AG04449 (cell line): Measurements from ENCODE around the gene SLCO2B1.

Source experiments
- CTCF ChIA-PET: fragments of 350-600 bp; formaldehyde crosslinking; extraction: SDS; loops from one replicate; lab custom pipeline; 2021; ENCODE audit warnings: antibody characterized with exemption; lab: Yijun Ruan, JAX
- POLR2A ChIA-PET: fragments of 400-600, 350-600 bp; formaldehyde crosslinking; extraction: SDS; loops from one replicate; lab custom pipeline; 2020; ENCODE audit warnings: antibody characterized with exemption, inconsistent platforms; lab: Yijun Ruan, JAX
- DNase-seq: peaks from one replicate; pipeline ENCODE4 v3.0.0-alpha.2; 2010; ENCODE audit warnings: low read depth, low spot score
- H3K4me3 ChIP-seq: 2 replicates; pipeline ENCODE4 v1.5.1; 2011; ENCODE audit warnings: low read depth, mild to moderate bottlenecking, control low read depth, low read length
- CTCF ChIP-seq: IDR thresholded peaks from one replicate; pipeline ENCODE4 v1.5.1; 2011; ENCODE audit warnings: mild to moderate bottlenecking, moderate library complexity, low read length, control low read depth, inconsistent platforms; ENCODE audit not compliant: insufficient read depth; ENCODE audit errors: missing control alignments

Gene SLCO2B1

GRCh38 chr11:75112200-75112599 is 38.7 kb upstream of the SLCO2B1 start:
- TF ChIP-seq CTCF: no peak
- POLR2A ChIA-PET: no interaction called here
- DNase-seq: no peak
- H3K4me3 ChIP-seq: no peak overlapping the region
- CTCF ChIA-PET: interaction anchor here (1.3 to 1.9 kb wide), 2 partner anchors 31 to 92 kb away, joined by 3 to 6 read pairs; no protein-coding TSS in a partner anchor

- DNase-seq: no peak
- TF ChIP-seq CTCF: no peak
- ChIA-PET CTCF (interaction anchor here (1.3 to 1.9 kb wide), 2 partner anchors 30 to 91 kb away, joined by 3 to 6 read pairs; no protein-coding TSS in a partner anchor), POLR2A (no interaction called here)
- no peak overlapping the region for H3K4me3 ChIP-seq
Measured at GRCh38 chr11:75113030-75113429, 37.9 kb upstream of the SLCO2B1 start.

GRCh38 chr11:75114465-75114864 is 36.4 kb upstream of the SLCO2B1 start:
- ChIA-PET POLR2A (no interaction called here), CTCF (no interaction called here)
- no peak overlapping the region for H3K4me3 ChIP-seq
- no peak for DNase-seq
- TF ChIP-seq CTCF: no peak

GRCh38 chr11:75118577-75118976 is 32.3 kb upstream of the SLCO2B1 start:
- ChIA-PET CTCF (interaction anchor here (1.0 to 1.5 kb wide), 2 partner anchors 25 to 188 kb away, joined by 3 read pairs; no protein-coding TSS in a partner anchor), POLR2A (no interaction called here)

GRCh38 chr11:75126564-75126963 is 24.3 kb upstream of the SLCO2B1 start:
- DNase-seq: no peak
- CTCF ChIA-PET: interaction anchor here (1.3 to 10.3 kb wide), 2 partner anchors 16 to 122 kb away, joined by 4 to 114 read pairs; no protein-coding TSS in a partner anchor

More at GRCh38 chr11:75118577-75118976, 32.3 kb upstream of the SLCO2B1 start:
- no peak for DNase-seq
- no peak overlapping the region for H3K4me3 ChIP-seq
- TF ChIP-seq CTCF: no peak

More at GRCh38 chr11:75126564-75126963, 24.3 kb upstream of the SLCO2B1 start:
- no peak overlapping the region for H3K4me3 ChIP-seq
- POLR2A ChIA-PET: no interaction called here
- no peak for TF ChIP-seq CTCF
